ENCODE measurements around the gene ADGRL1.

GRCh38 chr19:14127929-14128509, 78.0 kb downstream of the ADGRL1 start:
- TF ChIP-seq POLR2A (IDR thresholded peaks at IDR 0.05) (no peak), CTCF (IDR thresholded peaks at IDR 0.05) (no peak)
